ENCODE results near the gene CBY2. TPM values are rescaled to one million over a fixed set of nuclear protein-coding genes. Genes with fewer than 3 reads are reported as not detected.

CBY2 gene, protein sequence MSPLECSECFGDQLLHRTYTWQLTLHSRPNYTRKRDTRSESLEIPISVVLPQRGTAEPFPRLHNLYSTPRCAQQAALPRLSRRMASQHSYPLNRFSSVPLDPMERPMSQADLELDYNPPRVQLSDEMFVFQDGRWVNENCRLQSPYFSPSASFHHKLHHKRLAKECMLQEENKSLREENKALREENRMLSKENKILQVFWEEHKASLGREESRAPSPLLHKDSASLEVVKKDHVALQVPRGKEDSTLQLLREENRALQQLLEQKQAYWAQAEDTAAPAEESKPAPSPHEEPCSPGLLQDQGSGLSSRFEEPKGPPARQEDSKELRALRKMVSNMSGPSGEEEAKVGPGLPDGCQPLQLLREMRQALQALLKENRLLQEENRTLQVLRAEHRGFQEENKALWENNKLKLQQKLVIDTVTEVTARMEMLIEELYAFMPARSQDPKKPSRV
- 0.99 TPM for total RNA-seq

DNA sequence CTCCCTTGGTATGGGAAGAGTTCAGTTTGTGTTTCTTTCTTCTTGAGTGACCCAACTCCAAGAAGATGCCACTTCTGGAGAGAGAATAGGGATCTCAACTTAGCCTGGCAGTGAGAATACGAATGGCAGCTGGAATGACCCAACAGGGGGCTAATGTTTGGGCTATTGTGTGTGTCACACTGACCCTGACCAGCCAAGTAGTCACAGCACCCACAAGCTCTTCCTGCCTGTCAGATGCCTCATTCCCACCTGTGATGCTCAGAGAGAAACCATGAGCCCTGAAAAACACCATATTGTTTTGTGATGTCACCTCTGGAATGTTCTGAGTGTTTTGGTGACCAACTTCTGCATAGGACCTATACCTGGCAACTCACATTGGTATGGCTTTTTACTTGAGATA lies at the start of gene CBY2:
CBY2 (plus strand) TSS at position 233 of the 400 bp plus-strand sequence; CDS start at position 304, 71 bp downstream.

Small RNA genes lying within 50 kb of the gene (small RNA-seq; reads per million reads assigned to genes)
- not detected for gene RF00017 (ENCODE audit: low replicate concordance)

Other genes with a start within 250 kb of the CBY2 start
- gene COG3, start 237.4 kb upstream of the CBY2 start, total RNA-seq, result 59.3 TPM
- not detected for gene ERICH6B, start 86.6 kb upstream of the CBY2 start, total RNA-seq
- gene SIAH3, start 149.4 kb downstream of the CBY2 start, total RNA-seq, result 0.99 TPM

Data from metanephros (tissue), 2 donors.